Endometrial microvascular endothelial cells (primary cell): Measurements from ENCODE around the gene DIDO1. TPM values are rescaled to one million over a fixed set of nuclear protein-coding genes. Genes with fewer than 3 reads are reported as not detected.

ENCODE experiments used
- in situ Hi-C: cut with HindIII; loops from 2 replicates; pipeline ENCODE4 v1.10.0; 2017; ENCODE audit warnings: low sequenced_read_pairs, low pct_unique_long_range_greater_than_20kb; ENCODE audit errors: inconsistent ontology term
- total RNA-seq: library from RNA; depleted of rRNA; stranded (reverse); fragments of >200 nt; gene quantifications from one replicate; pipeline ENCODE4 v1.2.3, GENCODE V29; 2015; ENCODE audit errors: inconsistent ontology term

The DIDO1 gene
- total RNA-seq, 1 donor from 2014 or later: 32.4 TPM

- in situ Hi-C loops: no loop called here
Observed at GRCh38 chr20:62832951-62833391, 93.3 kb downstream of the DIDO1 start.

GRCh38 chr20:62832212-62832922 is 93.9 kb downstream of the DIDO1 start:
- in situ Hi-C loops: no loop called here

- in situ Hi-C loops: no loop called here
Observed at GRCh38 chr20:62831854-62832211, 94.5 kb downstream of the DIDO1 start.

GRCh38 chr20:62831361-62831788 is 94.9 kb downstream of the DIDO1 start:
- in situ Hi-C loops: no loop called here

- in situ Hi-C loops: no loop called here
Observed at GRCh38 chr20:62830821-62831220, 95.5 kb downstream of the DIDO1 start.

- in situ Hi-C loops: no loop called here
Observed at GRCh38 chr20:62830251-62830650, 96.1 kb downstream of the DIDO1 start.

- in situ Hi-C loops: no loop called here
Observed at GRCh38 chr20:62829231-62830230, 96.8 kb downstream of the DIDO1 start.

GRCh38 chr20:62828511-62829230 is 97.6 kb downstream of the DIDO1 start:
- in situ Hi-C loops: no loop called here

GRCh38 chr20:62828051-62828450 is 98.3 kb downstream of the DIDO1 start:
- in situ Hi-C loops: no loop called here

Other genes starting within 250 kb of the DIDO1 start
- 0.19 TPM for gene NTSR1, start 217.7 kb downstream of the DIDO1 start, total RNA-seq
- 17.6 TPM for gene MRGBP, start 130.0 kb downstream of the DIDO1 start, total RNA-seq
- 55.3 TPM for gene OGFR, start 121.7 kb downstream of the DIDO1 start, total RNA-seq
- not detected for gene COL9A3, start 109.5 kb downstream of the DIDO1 start, total RNA-seq
- 7.7 TPM for gene TCFL5, start 64.7 kb downstream of the DIDO1 start, total RNA-seq
- 29.9 TPM for gene GID8, start 11.6 kb upstream of the DIDO1 start, total RNA-seq
- 18.6 TPM for gene SLC17A9, start 26.2 kb upstream of the DIDO1 start, total RNA-seq
- gene BHLHE23, start 80.5 kb upstream of the DIDO1 start, total RNA-seq: not detected